RWPE2 (cell line): ENCODE measurements around the gene ZNF326.
A peak's percentile ranks its signal among the peaks of the same experiment; 100 is the strongest.

Source experiments
- ATAC-seq: fragments of 200-7000 bp; cut with Tn5 transposase; 3 replicates; pipeline ENCODE4 v1.9.1; 2021; ENCODE audit warnings: low read depth
- DNase-seq: peaks from one replicate; pipeline ENCODE4 v3.0.0-alpha.2; 2020; ENCODE audit warnings: low spot score
- H3K27ac ChIP-seq: fragments of 450-650 bp; 2 replicates; pipeline ENCODE4 v1.5.1; 2017; ENCODE audit warnings: mild to moderate bottlenecking; ENCODE audit not compliant: poor library complexity, severe bottlenecking
- H3K27me3 ChIP-seq: fragments of 250-450 bp; sonication (Bioruptor Pico); 2 replicates; pipeline ENCODE4 v1.5.1; 2021; ENCODE audit warnings: mild to moderate bottlenecking, moderate library complexity; ENCODE audit not compliant: insufficient read depth, poor library complexity, severe bottlenecking
- H3K36me3 ChIP-seq: fragments of 250-450 bp; sonication (Bioruptor Pico); 2 replicates; pipeline ENCODE4 v1.5.1; 2020; ENCODE audit warnings: low read depth, mild to moderate bottlenecking, moderate library complexity
- H3K4me1 ChIP-seq: fragments of 250-450 bp; sonication (Bioruptor Pico); 2 replicates; pipeline ENCODE4 v1.5.1; 2021; ENCODE audit warnings: mild to moderate bottlenecking, moderate library complexity; ENCODE audit not compliant: insufficient read depth, poor library complexity, severe bottlenecking
- H3K4me3 ChIP-seq: fragments of 250-450 bp; sonication (Bioruptor Pico); 2 replicates; pipeline ENCODE4 v1.5.1; 2021; ENCODE audit warnings: mild to moderate bottlenecking, moderate library complexity; ENCODE audit not compliant: severe bottlenecking
- H3K9me3 ChIP-seq: fragments of 250-450 bp; sonication (Bioruptor Pico); 2 replicates; pipeline ENCODE4 v1.5.1; 2021; ENCODE audit warnings: mild to moderate bottlenecking, moderate library complexity; ENCODE audit not compliant: severe bottlenecking
- TF ChIP-seq, protein P1 (sequence below): fragments of 450-650 bp; IDR thresholded peaks from one replicate; pipeline ENCODE4 v1.5.1; 2017; ENCODE audit warnings: mild to moderate bottlenecking, moderate library complexity; ENCODE audit not compliant: poor library complexity, severe bottlenecking

ZNF326 gene

GRCh38 chr1:89965193-89965768, 29.6 kb upstream of the ZNF326 start:
- ATAC-seq (no peak), DNase-seq (no peak)
- Histone ChIP-seq H3K4me1 (no peaks in the 10 kb centered on the region), H3K36me3 (no peaks in the 10 kb centered on the region), H3K4me3 (no peak overlapping the region), H3K9me3 (peaks cover 2% of the 10 kb centered on the region), H3K27ac (no peak overlapping the region), H3K27me3 (no peaks in the 10 kb centered on the region)
- TF ChIP-seq, protein P1, sequence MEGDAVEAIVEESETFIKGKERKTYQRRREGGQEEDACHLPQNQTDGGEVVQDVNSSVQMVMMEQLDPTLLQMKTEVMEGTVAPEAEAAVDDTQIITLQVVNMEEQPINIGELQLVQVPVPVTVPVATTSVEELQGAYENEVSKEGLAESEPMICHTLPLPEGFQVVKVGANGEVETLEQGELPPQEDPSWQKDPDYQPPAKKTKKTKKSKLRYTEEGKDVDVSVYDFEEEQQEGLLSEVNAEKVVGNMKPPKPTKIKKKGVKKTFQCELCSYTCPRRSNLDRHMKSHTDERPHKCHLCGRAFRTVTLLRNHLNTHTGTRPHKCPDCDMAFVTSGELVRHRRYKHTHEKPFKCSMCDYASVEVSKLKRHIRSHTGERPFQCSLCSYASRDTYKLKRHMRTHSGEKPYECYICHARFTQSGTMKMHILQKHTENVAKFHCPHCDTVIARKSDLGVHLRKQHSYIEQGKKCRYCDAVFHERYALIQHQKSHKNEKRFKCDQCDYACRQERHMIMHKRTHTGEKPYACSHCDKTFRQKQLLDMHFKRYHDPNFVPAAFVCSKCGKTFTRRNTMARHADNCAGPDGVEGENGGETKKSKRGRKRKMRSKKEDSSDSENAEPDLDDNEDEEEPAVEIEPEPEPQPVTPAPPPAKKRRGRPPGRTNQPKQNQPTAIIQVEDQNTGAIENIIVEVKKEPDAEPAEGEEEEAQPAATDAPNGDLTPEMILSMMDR = no peak

- H3K27me3 ChIP-seq = no peaks in the 10 kb centered on the region
- H3K4me1 ChIP-seq = peaks cover 2% of the 10 kb centered on the region
- ATAC-seq (no peak), DNase-seq (no peak)
- TF ChIP-seq, protein P1 = no peak
- peaks cover 2% of the 10 kb centered on the region for H3K9me3 ChIP-seq
- no peak overlapping the region for H3K4me3 ChIP-seq
- H3K27ac ChIP-seq = no peak overlapping the region
- H3K36me3 ChIP-seq = no peaks in the 10 kb centered on the region
Measured at GRCh38 chr1:89966656-89967055, 28.3 kb upstream of the ZNF326 start.

DNA sequence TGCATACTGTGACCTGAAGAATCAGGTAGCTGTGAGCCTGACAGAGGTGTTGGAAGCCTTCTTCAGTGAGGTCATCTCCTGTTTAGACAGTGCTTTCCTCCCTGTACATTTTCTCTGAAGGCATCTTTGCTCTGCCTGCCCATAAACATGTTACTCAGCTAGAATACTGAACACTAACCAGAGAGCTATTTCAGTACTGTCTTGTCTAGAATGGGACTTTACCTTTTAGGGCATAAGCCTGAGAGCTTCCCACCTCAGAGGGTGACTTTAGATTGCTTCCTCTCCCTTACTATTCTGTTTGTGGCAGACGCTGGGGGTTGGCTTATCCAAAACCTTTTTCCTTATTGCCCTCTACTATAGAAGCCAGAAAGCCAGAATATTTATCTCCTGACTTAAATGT, 23.3 kb upstream of the ZNF326 start:
- Histone ChIP-seq H3K4me1 (peaks cover 30% of the 10 kb centered on the region), H3K27me3 (no peaks in the 10 kb centered on the region), H3K36me3 (no peaks in the 10 kb centered on the region), H3K9me3 (peaks cover 2% of the 10 kb centered on the region), H3K4me3 (no peak overlapping the region), H3K27ac (peak overlapping the region; percentile 74)
- TF ChIP-seq, protein P1 = no peak
- ATAC-seq (peak; percentile 67), DNase-seq (no peak)

- Histone ChIP-seq H3K36me3 (no peaks in the 10 kb centered on the region), H3K4me1 (peaks cover 30% of the 10 kb centered on the region), H3K27ac (peak overlapping the region; percentile 74), H3K27me3 (no peaks in the 10 kb centered on the region), H3K4me3 (no peak overlapping the region), H3K9me3 (peaks cover 2% of the 10 kb centered on the region)
- TF ChIP-seq, protein P1 = no peak
- ATAC-seq (no peak), DNase-seq (no peak)
Measured at GRCh38 chr1:89972024-89972423, 22.9 kb upstream of the ZNF326 start.

DNA sequence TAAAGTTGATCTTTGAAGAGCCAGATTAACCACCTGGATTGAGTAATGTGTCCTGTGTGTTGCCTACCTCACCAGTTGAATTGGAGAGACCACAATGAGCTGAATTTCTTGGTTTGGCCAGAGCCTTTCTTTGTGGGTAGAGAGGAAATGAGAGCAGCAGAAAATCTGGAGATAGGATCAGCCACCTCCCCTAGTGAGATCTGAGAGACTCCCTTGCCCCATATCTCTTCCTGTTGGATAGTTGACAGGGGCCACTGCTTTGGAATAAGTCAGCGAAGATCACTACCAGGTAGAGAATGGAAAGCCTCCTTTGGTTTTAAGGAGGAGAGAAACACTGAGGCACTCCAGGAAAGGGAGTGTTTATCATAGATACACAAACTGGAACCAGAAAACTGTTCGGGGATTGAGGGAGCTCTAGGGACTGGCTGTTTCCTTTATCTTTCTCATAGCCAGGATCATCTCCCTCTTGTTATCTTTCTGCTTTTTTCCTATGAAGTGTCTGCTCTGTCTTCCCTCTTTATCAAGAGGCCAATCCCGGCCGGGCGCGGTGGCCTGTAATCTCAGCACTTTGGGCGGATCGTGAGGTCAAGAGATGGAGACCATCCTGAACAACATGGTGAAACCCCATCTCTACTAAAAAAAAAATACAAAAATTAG, 21.3 kb upstream of the ZNF326 start:
- DNase-seq (no peak), ATAC-seq (no peak)
- H3K27me3 ChIP-seq = no peaks in the 10 kb centered on the region
- H3K27ac ChIP-seq = peak overlapping the region; percentile 74
- H3K36me3 ChIP-seq = no peaks in the 10 kb centered on the region
- peaks cover 30% of the 10 kb centered on the region for H3K4me1 ChIP-seq
- TF ChIP-seq, protein P1 = no peak
- H3K9me3 ChIP-seq = peaks cover 2% of the 10 kb centered on the region
- H3K4me3 ChIP-seq = no peak overlapping the region
